WI38 (cell line): Measurements from ENCODE around the gene TWIST2.

Source experiments
- H3K4me3 ChIP-seq: 2 replicates; pipeline ENCODE4 v1.5.1; 2011; ENCODE audit warnings: low read depth, mild to moderate bottlenecking, control low read depth, low read length
- CTCF ChIP-seq: IDR thresholded peaks from 2 replicates; pipeline ENCODE4 v1.5.1; 2012; ENCODE audit warnings: low read depth, mild to moderate bottlenecking, control low read depth, low read length

TWIST2 gene

GRCh38 chr2:238834982-238835381 lies 12.9 kb upstream of the TWIST2 start:
- H3K4me3 ChIP-seq, result no peak overlapping the region
- no peak for TF ChIP-seq CTCF

- peak; percentile 23; the same call in 1 of the 2 replicates for TF ChIP-seq CTCF
- H3K4me3 ChIP-seq, result no peak overlapping the region
Measured at GRCh38 chr2:238835726-238836301, 12.1 kb upstream of the TWIST2 start.

- no peak for TF ChIP-seq CTCF
Measured at GRCh38 chr2:238838786-238839327, 9.0 kb upstream of the TWIST2 start.

GRCh38 chr2:238839428-238839827 lies 8.5 kb upstream of the TWIST2 start:
- TF ChIP-seq CTCF, result no peak
- no peak overlapping the region for H3K4me3 ChIP-seq

More at GRCh38 chr2:238838786-238839327, 9.0 kb upstream of the TWIST2 start:
- no peak overlapping the region for H3K4me3 ChIP-seq

- TF ChIP-seq CTCF, result no peak
- H3K4me3 ChIP-seq, result no peak overlapping the region
Measured at GRCh38 chr2:238841542-238842164, 6.2 kb upstream of the TWIST2 start.

GRCh38 chr2:238843476-238843875 lies 4.4 kb upstream of the TWIST2 start:
- no peak overlapping the region for H3K4me3 ChIP-seq
- TF ChIP-seq CTCF, result no peak
